ENCODE measurements around the gene IKZF3. TPM values are rescaled to one million over a fixed set of nuclear protein-coding genes. Genes with fewer than 3 reads are reported as not detected.
"Not testable (repeated sequence)": the region's sequence is repeated elsewhere in the genome, so short reads cannot be mapped to it uniquely, and the experiment has no call there.

Gene IKZF3
- total and polyA plus RNA-seq, 4 donors, result 1.0 to 3.9 (median 2.6) TPM

- no peak overlapping the region for H3K27ac ChIP-seq (ENCODE audit: low read depth in 1 of 2, low read length in 1 of 2)
- DNase-seq (no peak), ATAC-seq (ENCODE audit: insufficient read depth, low FRiP score) (no peak)
- TF ChIP-seq CTCF (IDR thresholded peaks at IDR 0.05; ENCODE audit: control extremely low read depth, extremely low read depth), result no peak
- WGBS, 2 donors, result 92 to 95% methylated on average over 4 of the region's 4 CpGs
- H3K27me3 ChIP-seq (ENCODE audit: control insufficient read depth in 3 of 3, insufficient read depth in 3 of 3, low read length in 2 of 3), result no peaks in the 10 kb centered on the region
- H3K9me3 ChIP-seq (ENCODE audit: control insufficient read depth in 4 of 4, insufficient read depth in 3 of 4, low read length in 3 of 4), result no peaks in the 10 kb centered on the region
- no peak overlapping the region for H3K9ac ChIP-seq (ENCODE audit: insufficient read depth in 1 of 2, low read length in 2 of 2)
- H3K4me3 ChIP-seq, result no peak overlapping the region
- H3K4me1 ChIP-seq (ENCODE audit: control insufficient read depth in 5 of 5, insufficient read depth in 5 of 5, low read length in 5 of 5), result no peaks in the 10 kb centered on the region
- H3K36me3 ChIP-seq (ENCODE audit: control insufficient read depth in 4 of 4, insufficient read depth in 4 of 4, low read length in 4 of 4), result peaks cover 8 to 42% (median 36%) of the 10 kb centered on the region in 4 donors
Measured at GRCh38 chr17:39714234-39714633, 149.9 kb downstream of the IKZF3 start.

GRCh38 chr17:39711851-39712250 is 152.3 kb downstream of the IKZF3 start:
- H3K4me3 ChIP-seq, result no peak overlapping the region
- H3K9me3 ChIP-seq (ENCODE audit: control insufficient read depth in 4 of 4, insufficient read depth in 3 of 4, low read length in 3 of 4), result no peaks in the 10 kb centered on the region
- H3K27me3 ChIP-seq (ENCODE audit: control insufficient read depth in 3 of 3, insufficient read depth in 3 of 3, low read length in 2 of 3), result no peaks in the 10 kb centered on the region
- peaks cover 0 to 1% (median 0%) of the 10 kb centered on the region in 5 donors for H3K4me1 ChIP-seq (ENCODE audit: control insufficient read depth in 5 of 5, insufficient read depth in 5 of 5, low read length in 5 of 5)
- TF ChIP-seq CTCF (IDR thresholded peaks at IDR 0.05; ENCODE audit: control extremely low read depth, extremely low read depth), result no peak
- peaks cover 5 to 48% (median 39%) of the 10 kb centered on the region in 4 donors for H3K36me3 ChIP-seq (ENCODE audit: control insufficient read depth in 4 of 4, insufficient read depth in 4 of 4, low read length in 4 of 4)
- no peak overlapping the region for H3K9ac ChIP-seq (ENCODE audit: insufficient read depth in 1 of 2, low read length in 2 of 2)
- DNase-seq (no peak), ATAC-seq (ENCODE audit: insufficient read depth, low FRiP score) (no peak)
- 93 to 95% methylated on average over 10 of the region's 10 CpGs for WGBS, 2 donors
- no peak overlapping the region for H3K27ac ChIP-seq (ENCODE audit: low read depth in 1 of 2, low read length in 1 of 2)

- not testable (repeated sequence) for DNase-seq; ATAC-seq (ENCODE audit: insufficient read depth, low FRiP score); H3K9ac ChIP-seq (ENCODE audit: insufficient read depth in 1 of 2, low read length in 2 of 2); H3K27ac ChIP-seq (ENCODE audit: low read depth in 1 of 2, low read length in 1 of 2); H3K9me3 ChIP-seq (ENCODE audit: control insufficient read depth in 4 of 4, insufficient read depth in 3 of 4, low read length in 3 of 4); H3K4me3 ChIP-seq; H3K4me1 ChIP-seq (ENCODE audit: control insufficient read depth in 5 of 5, insufficient read depth in 5 of 5, low read length in 5 of 5); H3K27me3 ChIP-seq (ENCODE audit: control insufficient read depth in 3 of 3, insufficient read depth in 3 of 3, low read length in 2 of 3)
- peaks cover under 1 to 47% (median 35%) of the 10 kb centered on the region in 4 donors for H3K36me3 ChIP-seq (ENCODE audit: control insufficient read depth in 4 of 4, insufficient read depth in 4 of 4, low read length in 4 of 4)
- 93 to 95% methylated on average over 11 of the region's 11 CpGs for WGBS, 2 donors
Measured at GRCh38 chr17:39711071-39711470, 153.0 kb downstream of the IKZF3 start.

- DNase-seq (no peak), ATAC-seq (ENCODE audit: insufficient read depth, low FRiP score) (no peak)
- TF ChIP-seq CTCF (IDR thresholded peaks at IDR 0.05; ENCODE audit: control extremely low read depth, extremely low read depth), result no peak
- Histone ChIP-seq H3K4me1 (ENCODE audit: control insufficient read depth in 5 of 5, insufficient read depth in 5 of 5, low read length in 5 of 5) (peaks cover 0 to 14% (median 6%) of the 10 kb centered on the region in 5 donors), H3K9ac (ENCODE audit: insufficient read depth in 1 of 2, low read length in 2 of 2) (no peak overlapping the region), H3K9me3 (ENCODE audit: control insufficient read depth in 4 of 4, insufficient read depth in 3 of 4, low read length in 3 of 4) (no peaks in the 10 kb centered on the region), H3K36me3 (ENCODE audit: control insufficient read depth in 4 of 4, insufficient read depth in 4 of 4, low read length in 4 of 4) (peaks cover 0 to 39% (median 29%) of the 10 kb centered on the region in 4 donors), H3K27ac (ENCODE audit: low read depth in 1 of 2, low read length in 1 of 2) (no peak overlapping the region), H3K27me3 (ENCODE audit: control insufficient read depth in 3 of 3, insufficient read depth in 3 of 3, low read length in 2 of 3) (no peaks in the 10 kb centered on the region), H3K4me3 (no peak overlapping the region)
- WGBS, 2 donors, result 93 to 95% methylated on average over 18 to 20 of the region's 20 CpGs
Measured at GRCh38 chr17:39709998-39710964, 153.8 kb downstream of the IKZF3 start.
